Vagina (tissue), 2 donors: Measurements from ENCODE around the gene EEF1G.

ENCODE experiments used
- CTCF ChIP-seq, 3 experiments: fragments of 450-650 bp in 2 of 3; fragments of 200-600 bp in 1 of 3; sonication (generic) in 1 of 3; IDR thresholded peaks; one replicate each; pipeline ENCODE4 v1.5.1; 2017 to 2019; ENCODE audit warnings: antibody characterized with exemption in 3 of 3, mild to moderate bottlenecking in 2 of 3, moderate library complexity in 2 of 3
- POLR2A ChIP-seq, 2 donors: fragments of 450-650 bp; IDR thresholded peaks; one replicate each; pipeline ENCODE4 v1.6.1; 2017; ENCODE audit warnings: antibody characterized with exemption in 2 of 2, mild to moderate bottlenecking in 2 of 2, moderate library complexity in 2 of 2

- TF ChIP-seq CTCF (IDR thresholded peaks at IDR 0.05): peak in 1 of 3 experiments; percentile 6
- TF ChIP-seq POLR2A (IDR thresholded peaks at IDR 0.05): peak in 1 of 2 donors; percentile 64
Measured at GRCh38 chr11:62545437-62546243, 28.1 kb downstream of the EEF1G start.
